GM12873 (cell line): ENCODE measurements around the gene AOC2.

Experiments
- TF ChIP-seq, protein P1 (sequence below): IDR thresholded peaks from 2 replicates; pipeline ENCODE4 v1.5.1; 2012; ENCODE audit warnings: low read depth, mild to moderate bottlenecking, moderate library complexity, low read length, control low read depth; ENCODE audit not compliant: insufficient read depth; ENCODE audit errors: missing control alignments

Gene AOC2

DNA sequence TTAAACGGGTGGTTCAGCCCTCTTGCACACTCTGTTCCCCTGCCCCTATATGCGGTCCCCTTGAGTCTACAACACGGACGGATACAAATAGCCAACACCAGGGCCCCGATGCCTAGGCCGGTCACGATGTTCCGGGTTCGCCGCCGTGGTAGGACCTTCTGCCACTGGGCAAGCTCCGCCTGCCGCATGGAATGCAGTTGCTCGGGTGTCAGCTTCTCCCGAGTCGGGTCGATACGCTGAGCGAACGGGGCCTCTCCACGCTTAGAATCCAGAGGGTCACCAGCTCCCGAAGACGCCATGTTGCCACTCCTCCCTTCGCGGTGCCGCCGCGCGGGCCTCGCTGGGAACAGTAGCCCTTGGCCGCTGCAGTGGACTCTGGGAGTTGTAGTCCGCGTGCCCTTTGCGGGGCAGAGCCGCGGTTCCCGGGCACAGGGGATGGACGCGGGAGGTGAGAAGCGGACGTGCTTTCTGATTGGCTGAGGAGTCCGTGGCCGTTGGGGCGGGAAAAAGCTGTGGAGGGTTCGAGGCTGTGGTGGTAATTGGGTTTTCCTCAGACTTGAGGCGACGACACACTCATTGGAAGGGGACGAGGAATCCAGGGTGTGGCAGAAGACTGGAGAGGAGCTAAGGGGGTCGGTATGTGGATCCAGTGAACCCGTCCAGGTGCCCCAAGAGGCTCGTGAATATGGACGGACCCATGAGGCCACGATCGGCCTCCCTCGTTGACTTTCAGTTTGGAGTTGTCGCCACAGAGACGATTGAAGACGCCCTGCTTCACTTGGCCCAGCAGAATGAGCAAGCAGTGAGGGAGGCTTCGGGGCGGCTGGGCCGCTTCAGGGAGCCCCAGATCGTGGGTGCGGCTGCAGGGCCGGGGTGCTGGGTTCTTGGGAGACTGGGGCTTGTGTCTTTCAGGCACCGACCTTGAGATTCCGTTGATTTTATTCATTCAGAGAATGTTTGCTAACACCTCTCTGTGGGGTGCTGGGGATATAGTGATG is 45.7 kb upstream of the AOC2 start, which contains the start of the genes CNTD1 and COA3:
Gene CNTD1, plus strand, starts transcription at position 479 of the 998 bp plus-strand sequence. Its CDS starts 207 bp downstream, at position 686.
Gene COA3, minus strand, starts transcription at position 322 of the 998 bp plus-strand sequence. Its CDS starts 23 bp downstream, at position 299.
- TF ChIP-seq, protein P1, sequence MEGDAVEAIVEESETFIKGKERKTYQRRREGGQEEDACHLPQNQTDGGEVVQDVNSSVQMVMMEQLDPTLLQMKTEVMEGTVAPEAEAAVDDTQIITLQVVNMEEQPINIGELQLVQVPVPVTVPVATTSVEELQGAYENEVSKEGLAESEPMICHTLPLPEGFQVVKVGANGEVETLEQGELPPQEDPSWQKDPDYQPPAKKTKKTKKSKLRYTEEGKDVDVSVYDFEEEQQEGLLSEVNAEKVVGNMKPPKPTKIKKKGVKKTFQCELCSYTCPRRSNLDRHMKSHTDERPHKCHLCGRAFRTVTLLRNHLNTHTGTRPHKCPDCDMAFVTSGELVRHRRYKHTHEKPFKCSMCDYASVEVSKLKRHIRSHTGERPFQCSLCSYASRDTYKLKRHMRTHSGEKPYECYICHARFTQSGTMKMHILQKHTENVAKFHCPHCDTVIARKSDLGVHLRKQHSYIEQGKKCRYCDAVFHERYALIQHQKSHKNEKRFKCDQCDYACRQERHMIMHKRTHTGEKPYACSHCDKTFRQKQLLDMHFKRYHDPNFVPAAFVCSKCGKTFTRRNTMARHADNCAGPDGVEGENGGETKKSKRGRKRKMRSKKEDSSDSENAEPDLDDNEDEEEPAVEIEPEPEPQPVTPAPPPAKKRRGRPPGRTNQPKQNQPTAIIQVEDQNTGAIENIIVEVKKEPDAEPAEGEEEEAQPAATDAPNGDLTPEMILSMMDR = peak; percentile 1

DNA sequence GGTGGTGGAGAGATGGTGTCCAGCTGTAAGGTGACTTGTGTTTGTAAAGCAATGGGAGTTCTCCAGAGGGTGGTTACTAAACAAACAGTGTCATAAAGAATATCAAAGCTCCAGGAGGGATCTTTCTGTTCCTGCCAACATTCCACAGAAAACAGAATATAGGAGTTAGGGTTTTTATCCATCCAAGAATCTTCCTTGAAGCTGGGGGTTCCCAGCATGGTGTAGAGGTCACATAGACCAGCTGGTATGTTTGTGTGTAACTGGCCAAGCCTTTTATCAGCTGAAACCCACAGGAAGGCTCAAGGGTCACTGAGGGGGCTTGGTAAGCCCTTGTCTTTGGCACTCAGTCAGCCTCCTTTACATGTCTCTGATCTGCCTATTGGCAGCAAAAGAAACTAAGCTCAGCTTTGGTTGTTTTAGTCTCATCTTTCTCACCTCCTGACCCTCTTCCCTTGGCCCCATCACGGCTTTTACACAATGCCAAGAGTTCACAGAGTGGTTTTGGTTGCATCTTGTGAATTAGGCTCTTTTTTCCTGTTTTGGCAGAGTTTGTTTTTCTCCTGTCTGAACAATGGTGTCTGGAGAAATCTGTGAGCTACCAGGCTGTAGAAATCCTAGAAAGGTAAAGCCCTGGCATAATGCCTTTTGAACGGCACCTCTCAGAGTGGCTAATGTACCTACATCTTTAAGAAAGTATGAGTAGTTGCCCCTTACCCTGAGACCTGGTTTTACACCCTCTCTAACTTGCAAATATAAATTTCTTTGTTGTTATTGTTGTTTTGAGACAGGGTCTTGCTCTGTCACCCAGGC is 41.1 kb upstream of the AOC2 start:
- TF ChIP-seq, protein P1 = no peak

DNA sequence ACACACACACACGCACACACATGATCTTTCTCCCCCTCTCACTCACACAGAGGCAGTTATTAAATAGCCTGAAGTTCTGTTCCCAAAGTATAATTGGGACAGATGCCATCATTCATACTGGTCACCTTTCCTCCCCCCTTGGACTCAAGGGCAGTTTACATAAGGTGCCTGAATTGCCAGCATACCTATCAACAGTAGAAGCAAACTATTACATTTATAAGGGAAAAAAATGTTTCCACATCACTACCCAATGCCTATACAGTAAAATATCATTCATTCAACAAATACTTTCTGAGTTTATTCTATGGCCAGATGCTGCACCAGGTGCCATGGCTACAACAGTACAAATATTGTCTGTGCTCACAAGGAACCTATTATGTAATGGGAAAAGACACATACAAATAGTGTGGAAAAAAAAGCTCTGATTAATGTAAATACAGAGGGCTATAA is 39.4 kb upstream of the AOC2 start:
- TF ChIP-seq, protein P1 = no peak

DNA sequence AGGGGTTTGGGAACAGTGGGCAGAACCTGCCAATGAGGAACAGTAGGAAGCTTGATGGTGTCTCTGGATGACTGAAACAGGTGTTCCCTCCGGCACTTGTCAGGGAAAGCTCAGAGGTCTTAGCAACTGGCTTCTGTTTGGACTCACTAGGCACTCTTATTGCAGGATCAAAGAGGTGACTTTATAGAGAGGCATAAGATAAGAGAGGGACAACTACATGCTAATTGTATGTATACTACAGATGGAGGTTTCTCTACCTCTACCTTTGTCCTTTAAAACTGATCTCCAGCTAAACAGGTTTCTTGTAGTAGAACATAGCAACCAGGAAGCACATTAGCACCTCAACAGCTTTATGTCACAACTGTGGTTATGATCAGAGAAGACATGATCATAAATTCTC is 38.1 kb upstream of the AOC2 start:
- TF ChIP-seq, protein P1 = no peak

DNA sequence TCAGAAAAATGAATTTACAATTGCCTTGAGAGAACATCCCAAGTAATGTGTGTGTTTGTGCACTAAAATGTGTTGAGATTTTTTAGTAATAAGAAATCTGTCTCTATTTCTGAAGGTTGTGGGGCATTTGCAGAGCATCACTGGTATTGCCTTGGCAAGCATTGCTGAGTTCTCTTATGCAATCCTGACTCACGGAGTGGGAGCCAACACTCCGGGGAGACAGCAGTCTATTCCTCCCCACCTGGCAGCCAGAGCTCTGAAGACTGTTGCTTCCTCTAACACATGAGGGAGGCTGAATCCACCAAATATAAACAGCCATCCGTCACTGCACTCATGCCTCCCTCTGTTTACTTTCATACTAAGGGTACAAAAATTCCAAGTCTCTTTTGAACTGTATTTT is 35.1 kb upstream of the AOC2 start:
- TF ChIP-seq, protein P1 = no peak

DNA sequence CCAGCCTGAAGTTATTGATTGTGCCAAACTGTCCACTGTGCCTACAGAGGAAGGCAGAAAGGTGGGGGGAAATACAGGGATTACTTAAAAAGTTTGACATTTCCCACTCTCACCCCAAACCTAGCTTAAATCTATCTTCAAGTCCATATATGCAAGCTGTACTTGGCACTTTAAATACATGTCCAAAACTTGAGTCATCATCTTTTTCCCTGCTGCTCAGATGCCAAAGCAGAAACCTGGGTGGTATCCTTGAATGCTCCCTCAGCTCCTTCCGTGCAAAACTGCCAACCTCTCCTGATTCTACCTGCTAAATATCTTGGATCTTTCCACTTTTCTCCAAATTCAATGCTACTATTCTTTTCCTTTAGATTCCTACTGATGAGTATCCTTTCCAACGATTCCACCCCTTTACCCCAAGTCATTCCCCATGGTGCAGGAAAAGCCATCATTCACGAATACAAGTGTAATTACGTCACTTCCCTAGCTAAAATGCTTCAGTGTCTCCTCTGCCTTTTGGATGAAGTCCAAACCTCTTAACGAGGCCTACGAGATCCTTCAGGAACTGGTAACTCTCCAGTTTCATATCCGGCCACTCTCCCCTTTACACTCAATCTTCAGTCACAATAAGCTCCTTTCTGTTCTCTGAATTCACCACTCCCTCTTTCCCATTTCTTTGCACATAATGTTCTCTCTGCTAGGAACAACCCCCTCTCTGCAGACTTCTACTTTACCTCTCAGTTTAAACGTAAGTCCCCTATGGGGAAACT is 29.6 kb upstream of the AOC2 start:
- TF ChIP-seq, protein P1 = no peak
